HL-60/S4 treated with retinoic acid at 250 ng/mL for 4 days and 3 days (cell line): ENCODE results near the gene IPO4.

Experiments
- in situ Hi-C: fragments of 300-500 bp; cut with MboI; formaldehyde crosslinking; loops from 2 replicates; pipeline ENCODE4 v1.7.0; 2022; ENCODE audit warnings: low sequenced_read_pairs

IPO4 gene

DNA sequence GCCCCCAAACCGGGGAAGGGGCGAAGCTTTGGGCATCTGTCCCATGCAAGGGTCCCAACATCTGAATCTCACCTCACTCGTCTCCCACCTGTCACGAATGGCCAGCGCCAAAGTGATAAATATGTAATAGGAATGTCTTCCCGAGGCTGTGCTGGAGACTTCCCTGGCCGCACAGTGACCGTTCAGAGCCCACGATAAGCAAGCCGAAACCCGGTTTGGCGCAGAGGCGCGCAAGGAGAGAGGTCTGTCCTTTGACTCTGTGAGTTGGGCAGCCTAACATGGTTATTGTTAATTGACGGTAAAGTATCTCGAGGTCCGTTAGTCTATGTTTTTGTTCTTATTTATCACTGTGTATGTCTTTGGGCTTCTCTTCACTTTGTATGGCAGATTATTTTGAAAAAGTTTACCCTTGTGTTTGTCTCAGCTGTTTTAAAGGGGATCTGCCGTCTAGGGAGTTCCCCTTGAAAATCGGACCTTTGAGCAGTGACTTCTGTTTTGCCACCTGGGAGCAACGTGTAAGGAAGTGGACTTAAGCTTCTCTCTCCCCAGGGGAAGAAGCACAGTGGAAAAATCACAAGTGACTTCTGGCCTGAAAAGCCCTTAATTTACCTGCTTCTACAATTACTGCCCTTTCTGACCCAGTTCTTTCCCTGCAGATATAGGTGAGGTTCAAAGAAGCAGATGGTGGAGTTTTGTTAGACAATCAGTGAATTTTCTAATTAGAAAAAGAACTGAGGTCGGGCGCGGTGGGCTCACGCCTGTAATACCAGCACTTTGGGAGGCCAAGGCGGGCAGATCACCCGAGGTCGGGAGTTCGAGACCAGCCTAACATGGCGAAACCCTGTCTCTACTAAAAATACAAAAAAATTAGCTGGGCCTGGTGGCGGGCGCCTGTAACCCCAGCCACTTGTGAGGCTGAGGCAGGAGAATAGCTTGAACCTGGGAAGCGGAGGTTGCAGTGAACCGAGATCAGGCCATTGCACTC, 7.7 kb upstream of the IPO4 start:
- in situ Hi-C loops, result no loop called here

GRCh38 chr14:24195186-24196070, 6.8 kb upstream of the IPO4 start, which contains the start of gene TM9SF1:
Gene TM9SF1, minus strand, starts transcription at chr14:24195441. Its CDS starts 422 bp downstream, at chr14:24195019.
- in situ Hi-C loops, result no loop called here

DNA sequence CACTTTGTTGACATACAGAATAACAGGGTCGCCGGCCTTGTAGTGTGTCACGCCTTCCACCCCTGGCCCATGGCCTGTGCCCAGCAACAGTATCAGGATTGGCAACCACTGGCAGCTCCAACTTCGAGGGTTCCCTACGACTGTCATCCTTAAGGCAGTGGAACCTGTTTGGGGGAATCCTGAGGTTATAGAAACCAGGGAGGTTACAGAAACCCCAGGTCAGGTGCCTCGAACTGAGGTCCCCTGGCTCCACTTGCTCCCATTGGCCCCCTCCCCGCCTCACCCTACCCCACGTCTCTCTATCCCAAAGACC, 6.2 kb upstream of the IPO4 start:
- in situ Hi-C loops, result no loop called here

DNA sequence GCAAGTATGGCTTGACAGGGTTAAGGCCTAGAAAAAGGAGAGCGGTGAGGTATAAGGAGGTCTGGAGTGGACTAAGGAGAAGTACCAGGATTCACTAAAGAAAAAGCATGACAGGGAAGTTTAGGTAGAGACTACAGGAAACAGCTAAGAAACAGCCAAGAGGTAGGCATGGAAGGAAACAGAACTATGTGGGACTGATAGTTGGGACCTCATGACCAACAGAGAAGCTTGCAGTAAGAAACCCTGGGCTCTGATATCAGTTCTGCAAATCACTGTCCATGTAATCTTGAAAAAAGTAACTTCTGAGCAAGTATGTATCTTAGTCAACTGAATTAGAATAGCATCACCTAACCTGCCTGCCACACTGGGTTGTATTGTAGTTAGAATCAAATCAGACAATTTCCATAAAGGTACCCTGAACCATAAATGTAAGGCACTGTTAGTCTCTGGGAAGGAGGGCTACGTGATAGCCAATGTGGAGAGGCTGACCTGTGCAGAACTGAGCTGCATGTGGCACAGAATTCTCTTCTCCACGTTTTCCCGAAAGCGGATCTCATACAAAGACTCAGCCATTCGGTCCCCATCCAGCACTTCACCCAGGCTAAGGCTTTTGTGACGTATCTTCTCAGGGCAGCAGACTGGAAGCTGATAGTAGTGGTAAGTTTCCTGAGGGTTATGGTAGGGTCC, 5.7 kb upstream of the IPO4 start:
- in situ Hi-C loops, result no loop called here

DNA sequence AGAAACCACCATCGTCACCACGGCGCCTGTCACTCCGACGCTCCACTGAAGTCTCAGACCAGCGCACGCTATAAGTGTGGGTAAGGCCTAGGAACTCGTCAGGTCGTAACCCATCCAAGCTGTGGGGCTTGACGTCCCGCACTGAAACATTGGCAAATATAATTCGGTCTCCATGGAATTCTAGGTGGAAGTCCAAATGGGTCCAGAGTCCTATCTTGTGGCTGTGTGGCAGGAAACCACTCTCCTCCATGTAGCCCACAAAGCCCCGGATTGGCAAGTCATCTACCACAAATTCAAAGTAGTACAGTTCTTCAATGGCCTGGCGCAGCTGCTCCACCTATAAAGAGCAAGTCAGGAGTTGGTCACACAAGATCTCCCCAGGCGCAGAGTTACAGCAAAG, 4.3 kb upstream of the IPO4 start:
- in situ Hi-C loops, result no loop called here

DNA sequence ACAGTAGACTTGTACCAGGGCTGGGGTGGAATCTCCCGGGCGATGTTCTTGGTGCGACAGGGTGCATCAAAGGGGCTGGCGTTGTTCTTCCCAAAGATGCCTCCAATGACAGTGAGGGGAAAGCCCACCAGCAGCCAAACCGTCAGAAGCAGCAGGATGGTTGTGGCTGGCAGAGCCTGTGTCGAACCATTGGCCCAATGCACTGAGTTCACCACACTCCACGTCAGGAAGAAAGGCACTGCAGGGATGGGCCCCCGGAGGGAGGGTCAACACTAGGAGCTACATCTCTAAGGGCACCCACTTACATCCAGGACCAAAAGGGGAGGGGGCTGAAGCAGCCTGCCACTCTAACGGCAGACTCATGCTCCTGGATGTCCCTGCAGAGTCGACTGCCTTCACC, 1.8 kb upstream of the IPO4 start:
- in situ Hi-C loops, result no loop called here

GRCh38 chr14:24189460-24189859, 844 bp upstream of the IPO4 start:
- in situ Hi-C loops, result no loop called here

DNA sequence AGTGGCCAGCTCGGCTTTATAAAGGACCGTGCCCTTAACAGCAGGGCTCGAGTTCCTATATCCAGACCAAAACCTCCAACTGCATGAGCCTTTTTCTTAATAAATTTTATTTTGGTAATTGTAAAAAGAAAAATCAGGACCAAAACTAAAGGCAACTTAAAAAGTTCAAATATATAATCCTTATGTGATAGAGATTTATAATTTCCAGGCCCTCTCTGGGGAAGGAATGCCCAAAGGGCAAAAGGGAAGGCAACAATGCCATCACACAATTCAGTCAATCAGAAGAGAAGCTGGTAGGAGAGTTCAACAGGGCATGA, 401 bp upstream of the IPO4 start:
- in situ Hi-C loops, result no loop called here

DNA sequence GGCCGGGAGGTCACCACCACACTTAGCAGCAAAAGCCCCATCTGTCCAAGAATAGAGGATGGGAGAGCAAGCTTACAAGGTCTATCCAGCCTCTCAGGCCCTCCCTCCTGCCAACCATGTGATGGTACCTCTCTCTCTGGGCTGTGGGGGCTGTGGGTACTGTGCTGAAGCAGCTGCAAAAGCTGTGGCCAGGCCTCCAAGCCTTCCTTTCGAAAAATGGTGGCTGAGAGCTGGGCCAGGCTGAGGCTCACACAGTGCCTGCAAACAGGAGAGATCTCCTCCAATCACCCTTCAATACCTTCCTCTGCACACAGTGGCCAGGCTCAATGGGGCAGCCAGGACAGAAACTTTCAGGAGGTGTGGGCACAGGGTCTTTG, 1.1 kb downstream of the IPO4 start:
- in situ Hi-C loops, result no loop called here

DNA sequence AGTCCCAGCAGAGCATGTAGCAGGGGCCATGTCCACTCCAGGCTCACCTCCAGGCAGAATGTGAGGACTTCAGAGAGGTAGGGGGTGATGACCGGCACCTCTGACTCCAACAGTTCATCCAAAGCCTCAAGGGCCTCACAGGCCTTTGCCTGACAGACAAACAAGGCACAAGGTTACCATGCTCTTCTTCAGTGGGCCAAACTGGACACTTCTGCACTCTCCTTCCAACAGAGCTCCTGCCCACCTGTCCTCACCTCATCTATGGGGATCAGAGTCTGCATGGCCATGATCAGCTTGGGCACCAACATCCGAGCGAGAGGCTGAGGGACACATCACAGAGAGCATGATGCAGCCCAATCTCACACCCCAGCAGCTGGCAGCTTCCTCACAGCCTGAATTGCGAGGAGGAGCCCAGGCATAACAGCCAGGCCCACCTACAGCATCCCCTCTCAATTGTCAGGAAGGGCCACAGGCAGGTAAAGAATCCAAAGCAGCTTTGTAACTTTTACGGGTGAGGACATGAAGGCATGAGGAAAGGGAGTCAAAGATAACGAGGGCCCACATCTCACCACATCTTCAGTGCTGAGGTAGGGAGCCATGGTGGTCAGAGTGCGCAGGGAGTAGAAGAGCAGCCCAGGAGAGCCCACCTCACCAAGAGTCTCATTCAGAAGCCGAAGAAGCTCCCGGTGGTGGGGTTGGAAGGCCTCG, 1.6 kb downstream of the IPO4 start:
- in situ Hi-C loops, result no loop called here

DNA sequence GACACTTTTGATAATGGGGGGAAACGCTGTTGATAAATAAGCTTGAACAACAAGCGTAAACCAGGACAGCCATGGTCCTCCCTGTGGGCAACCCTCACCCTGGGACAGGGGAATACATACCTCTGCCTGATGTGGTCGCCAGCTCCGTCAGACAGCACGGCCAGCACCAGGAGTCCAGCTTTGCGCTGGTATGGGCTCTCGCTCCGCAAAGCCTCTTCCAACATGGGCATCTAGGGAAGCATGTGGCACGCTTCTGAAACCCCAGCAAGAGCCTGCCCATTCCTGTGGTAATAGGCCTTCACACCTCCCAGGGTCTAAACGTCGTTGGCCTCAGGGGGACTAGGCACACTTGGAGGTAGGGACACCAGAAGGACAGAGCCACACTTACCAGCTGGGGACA, 2.9 kb downstream of the IPO4 start:
- in situ Hi-C loops, result no loop called here

GRCh38 chr14:24185026-24185425, 3.6 kb downstream of the IPO4 start:
- in situ Hi-C loops, result no loop called here

DNA sequence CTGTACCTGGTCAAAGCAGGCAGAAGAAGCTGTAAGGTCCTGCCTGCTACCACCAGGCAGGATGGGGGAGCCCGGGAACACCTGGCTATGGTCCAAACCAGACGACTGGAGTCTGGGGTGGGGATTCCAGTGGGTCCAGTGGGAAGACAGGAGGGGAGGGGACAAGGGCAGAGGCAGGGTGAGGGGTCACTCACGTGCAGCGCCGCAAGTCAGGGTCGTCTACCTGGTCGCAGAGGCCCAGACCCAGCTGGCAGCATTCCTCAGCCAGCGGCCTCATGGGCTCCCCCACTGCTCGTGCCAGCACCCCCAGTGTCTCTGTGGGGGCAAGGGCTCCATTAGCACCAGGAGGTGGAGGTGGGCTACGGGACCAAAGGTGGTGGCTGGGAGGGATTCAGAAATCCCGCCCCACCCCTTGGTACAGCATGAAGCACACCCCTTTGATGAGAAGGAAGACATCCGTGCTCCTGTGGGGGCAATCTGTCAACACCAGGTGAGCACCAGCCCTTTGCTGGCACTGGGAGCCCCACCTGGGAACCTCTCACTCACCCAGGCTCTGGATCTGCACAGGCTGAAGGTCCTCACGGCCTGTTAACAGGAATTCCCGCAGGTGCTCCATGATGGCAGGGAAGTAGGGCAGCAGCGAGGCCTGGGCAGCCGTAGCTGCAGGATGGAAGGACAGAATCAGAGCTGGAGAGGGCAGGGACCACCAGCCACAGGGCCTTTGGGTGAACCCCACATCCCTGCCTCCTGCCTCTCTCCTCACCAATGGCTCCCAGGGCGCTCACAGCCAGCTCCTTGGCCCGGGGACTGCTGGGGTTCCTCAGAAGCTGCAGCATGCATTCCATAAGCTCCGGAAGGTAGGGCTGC, 4.3 kb downstream of the IPO4 start:
- in situ Hi-C loops, result no loop called here

- in situ Hi-C loops, result no loop called here
These were observed 5.6 kb downstream of the IPO4 start for GRCh38 chr14:24183014-24183481.

DNA sequence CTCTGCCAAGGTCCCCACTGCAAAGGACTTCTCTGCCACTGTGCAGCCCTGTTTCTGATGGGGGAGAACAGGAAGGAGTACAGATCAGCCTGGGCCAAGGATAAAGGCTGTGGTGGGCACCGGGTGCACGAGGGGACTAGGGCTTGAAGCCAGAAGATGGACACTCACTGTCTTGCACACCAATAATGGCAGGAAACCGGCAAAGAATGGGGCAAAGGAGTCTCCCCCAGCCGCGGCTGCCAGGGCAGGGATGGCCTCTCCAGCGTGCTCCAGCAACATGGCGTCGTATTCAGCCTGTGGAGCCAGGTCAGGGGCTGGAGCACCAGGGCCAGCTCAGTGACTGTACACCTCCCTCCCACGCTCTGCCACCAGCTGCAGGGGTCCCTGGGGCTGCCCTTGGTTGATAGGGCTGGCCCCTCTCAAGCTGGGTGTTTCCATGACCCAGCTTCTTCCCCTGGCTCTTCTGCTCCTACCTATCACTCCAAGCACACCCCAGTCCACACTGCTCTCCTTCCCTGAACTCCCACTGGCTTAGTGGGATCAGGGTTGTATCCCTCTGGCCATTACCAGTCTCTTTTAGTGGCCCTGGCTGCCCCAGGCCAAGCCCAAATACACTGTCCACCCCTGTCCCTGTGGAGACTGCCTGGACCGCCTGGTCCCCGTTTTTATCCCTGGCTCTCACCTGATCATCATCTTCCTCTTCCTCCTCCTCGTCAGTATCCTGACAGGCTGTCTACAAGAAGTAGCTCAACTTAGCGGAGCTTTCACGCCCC, 6.3 kb downstream of the IPO4 start:
- in situ Hi-C loops, result no loop called here

- in situ Hi-C loops, result no loop called here
These were observed 7.1 kb downstream of the IPO4 start for GRCh38 chr14:24181371-24182077.

- in situ Hi-C loops, result no loop called here
These were observed 8.4 kb downstream of the IPO4 start for GRCh38 chr14:24179961-24180796.
